Activated CD4-positive, alpha-beta T cell treated with anti-CD3 and anti-CD28 coated beads for 48 hours (primary cell): ENCODE measurements around the gene SLC22A13.
"Not testable (repeated sequence)": the region's sequence is repeated elsewhere in the genome, so short reads cannot be mapped to it uniquely, and the experiment has no call there.

Experiments
- DNase-seq: peaks from one replicate; pipeline ENCODE4 v3.0.0-alpha.2; 2020

SLC22A13 gene

GRCh38 chr3:38266810-38267209 lies 1.2 kb downstream of the SLC22A13 start:
- no peak for DNase-seq

- no peak for DNase-seq
These were observed 2.0 kb downstream of the SLC22A13 start for GRCh38 chr3:38267662-38268061.

GRCh38 chr3:38268087-38268486 lies 2.5 kb downstream of the SLC22A13 start:
- no peak for DNase-seq

GRCh38 chr3:38268522-38268921 lies 2.9 kb downstream of the SLC22A13 start:
- DNase-seq = no peak

GRCh38 chr3:38270606-38271005 lies 5.0 kb downstream of the SLC22A13 start:
- DNase-seq = no peak

- no peak for DNase-seq
These were observed 5.9 kb downstream of the SLC22A13 start for GRCh38 chr3:38271553-38271952.

- DNase-seq = no peak
These were observed 9.4 kb downstream of the SLC22A13 start for GRCh38 chr3:38274864-38275649.

- DNase-seq = no peak
These were observed 10.0 kb downstream of the SLC22A13 start for GRCh38 chr3:38275658-38276057.

GRCh38 chr3:38276081-38276916 lies 10.7 kb downstream of the SLC22A13 start:
- no peak for DNase-seq

- no peak for DNase-seq
These were observed 11.5 kb downstream of the SLC22A13 start for GRCh38 chr3:38276917-38277630.

GRCh38 chr3:38278841-38279240 lies 13.2 kb downstream of the SLC22A13 start:
- no peak for DNase-seq

GRCh38 chr3:38281895-38282686 lies 16.5 kb downstream of the SLC22A13 start, which contains the start of gene SLC22A14:
SLC22A14 (plus strand) TSS chr3:38282294; CDS start chr3:38306027, 23,733 bp downstream.
- no peak for DNase-seq

- DNase-seq = no peak
These were observed 18.5 kb downstream of the SLC22A13 start for GRCh38 chr3:38283810-38284755.

- DNase-seq = no peak
These were observed 19.1 kb downstream of the SLC22A13 start for GRCh38 chr3:38284756-38285150.

GRCh38 chr3:38289286-38290217 lies 23.9 kb downstream of the SLC22A13 start:
- DNase-seq = not testable (repeated sequence)

GRCh38 chr3:38297053-38297452 lies 31.4 kb downstream of the SLC22A13 start:
- not testable (repeated sequence) for DNase-seq

- no peak for DNase-seq
These were observed 31.9 kb downstream of the SLC22A13 start for GRCh38 chr3:38297537-38297936.

- no peak for DNase-seq
These were observed 32.5 kb downstream of the SLC22A13 start for GRCh38 chr3:38297947-38298711.

GRCh38 chr3:38306941-38307340 lies 41.3 kb downstream of the SLC22A13 start:
- DNase-seq = no peak
